ENCODE data around the gene WDR91.

WDR91 gene

DNA sequence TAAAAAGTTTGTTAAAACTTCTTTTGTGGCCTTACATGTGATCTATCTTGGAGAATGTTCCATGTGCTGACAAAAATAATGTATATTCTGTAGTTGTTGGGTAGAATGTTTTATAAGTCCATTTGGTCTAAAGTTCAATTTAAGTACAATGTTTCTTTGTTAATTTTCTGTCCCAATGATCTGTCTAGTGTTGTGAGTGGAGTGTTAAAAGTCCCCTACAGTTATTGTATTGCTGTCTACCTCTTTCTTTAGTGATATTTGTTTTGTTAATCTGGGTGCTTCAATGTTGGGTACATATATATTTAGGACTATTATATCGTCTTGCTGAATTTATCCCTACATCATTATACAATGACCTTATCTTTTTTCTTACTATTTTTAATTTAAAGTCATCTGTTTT is 56.6 kb downstream of the WDR91 start:
- Histone ChIP-seq H3K36me3 (ENCODE audit: insufficient read depth, low read length) (0 out of 2 replicates have a peak, but pooled peaks cover 3% of the 10 kb centered on the region), H3K27me3 (ENCODE audit: insufficient read depth, low read length) (no peaks in the 10 kb centered on the region), H3K9me3 (ENCODE audit: insufficient read depth, low read depth, low read length) (peaks cover 15% of the 10 kb centered on the region), H3K27ac (ENCODE audit: low read depth, low read length) (no peak overlapping the region), H3K4me3 (ENCODE audit: low read length) (no peak overlapping the region), H3K4me1 (ENCODE audit: insufficient read depth, low read length) (peaks cover 8% of the 10 kb centered on the region), H3K9ac (ENCODE audit: low read depth, low read length) (no peak overlapping the region)
- WGBS, result no CpG with 5 or more reads among the region's 1 CpG

DNA sequence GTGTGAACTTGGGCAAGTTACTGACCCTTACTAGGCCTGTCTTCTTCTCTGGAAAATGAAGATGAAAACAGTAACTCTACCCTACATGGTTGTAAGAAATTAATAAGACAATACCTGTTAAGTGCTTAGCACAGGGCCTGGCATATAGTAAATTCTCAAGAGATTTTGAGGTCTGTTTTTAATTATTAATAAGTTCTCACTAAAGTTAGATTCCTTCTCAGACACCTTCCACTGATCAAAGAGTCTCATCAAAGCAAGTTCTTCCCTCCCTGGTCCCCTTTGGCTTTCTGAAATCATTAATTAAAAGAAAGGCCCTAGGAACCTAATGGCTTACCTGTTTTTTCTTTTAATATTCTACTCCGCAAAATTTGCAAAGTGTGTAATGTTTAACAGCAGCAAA is 58.9 kb downstream of the WDR91 start:
- Histone ChIP-seq H3K27ac (ENCODE audit: low read depth, low read length) (no peak overlapping the region), H3K4me3 (ENCODE audit: low read length) (no peak overlapping the region), H3K9me3 (ENCODE audit: insufficient read depth, low read depth, low read length) (peaks cover 15% of the 10 kb centered on the region), H3K4me1 (ENCODE audit: insufficient read depth, low read length) (0 out of 2 replicates have a peak, but pooled peaks cover 2% of the 10 kb centered on the region), H3K36me3 (ENCODE audit: insufficient read depth, low read length) (0 out of 2 replicates have a peak, but pooled peaks cover 3% of the 10 kb centered on the region), H3K9ac (ENCODE audit: low read depth, low read length) (no peak overlapping the region), H3K27me3 (ENCODE audit: insufficient read depth, low read length) (no peaks in the 10 kb centered on the region)
- 100% methylated on average over 1 of the region's 1 CpG for WGBS

DNA sequence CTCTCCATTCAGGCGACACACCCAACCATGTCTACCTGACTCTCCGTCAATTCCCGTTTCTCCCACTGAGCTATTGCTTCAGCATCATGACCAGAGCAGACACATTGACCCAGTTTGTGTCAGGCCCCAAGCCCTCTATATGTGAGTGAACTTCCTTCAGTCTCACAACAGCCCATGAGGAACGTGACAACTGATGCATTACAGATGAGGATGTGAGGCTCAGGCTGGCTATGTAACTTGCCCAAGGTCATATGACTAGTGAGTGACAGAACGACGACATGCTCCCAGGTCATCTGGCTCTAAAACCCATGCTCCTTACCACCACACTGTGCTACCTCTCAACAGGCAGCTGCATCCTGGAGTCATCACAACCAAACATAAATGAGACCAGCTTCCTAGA is 59.8 kb downstream of the WDR91 start:
- H3K36me3 ChIP-seq (ENCODE audit: insufficient read depth, low read length), result no peaks in the 10 kb centered on the region
- peaks cover 12% of the 10 kb centered on the region; the same call in 1 of the 2 replicates for H3K9me3 ChIP-seq (ENCODE audit: insufficient read depth, low read depth, low read length)
- 0 out of 2 replicates have a peak, but pooled peaks cover 4% of the 10 kb centered on the region for H3K4me1 ChIP-seq (ENCODE audit: insufficient read depth, low read length)
- H3K4me3 ChIP-seq (ENCODE audit: low read length), result no peak overlapping the region
- H3K27ac ChIP-seq (ENCODE audit: low read depth, low read length), result no peak overlapping the region
- WGBS, result 77% methylated on average over 6 of the region's 6 CpGs
- no peak overlapping the region for H3K9ac ChIP-seq (ENCODE audit: low read depth, low read length)
- no peaks in the 10 kb centered on the region for H3K27me3 ChIP-seq (ENCODE audit: insufficient read depth, low read length)

DNA sequence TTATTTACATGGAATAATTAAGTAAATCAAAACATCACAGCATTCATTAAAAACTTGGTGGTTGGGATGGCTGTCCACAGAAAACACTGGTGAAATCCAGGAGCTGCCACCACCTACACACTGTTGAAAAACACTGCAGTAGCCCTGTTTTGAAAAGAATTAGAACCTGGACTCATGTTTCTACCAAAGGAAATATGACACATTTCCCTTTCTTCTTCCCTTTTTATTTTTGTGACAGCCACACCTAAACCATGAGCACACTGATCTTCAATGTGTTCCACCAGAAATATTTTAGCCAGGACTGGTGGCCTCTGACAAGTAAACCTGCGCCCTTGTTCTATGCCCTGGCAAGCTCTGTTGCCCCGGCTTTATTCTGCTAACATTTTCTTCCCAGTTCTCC is 60.2 kb downstream of the WDR91 start:
- Histone ChIP-seq H3K27ac (ENCODE audit: low read depth, low read length) (no peak overlapping the region), H3K36me3 (ENCODE audit: insufficient read depth, low read length) (no peaks in the 10 kb centered on the region), H3K4me3 (ENCODE audit: low read length) (no peak overlapping the region), H3K4me1 (ENCODE audit: insufficient read depth, low read length) (0 out of 2 replicates have a peak, but pooled peaks cover 4% of the 10 kb centered on the region), H3K9me3 (ENCODE audit: insufficient read depth, low read depth, low read length) (peaks cover 9% of the 10 kb centered on the region; the same call in 1 of the 2 replicates), H3K27me3 (ENCODE audit: insufficient read depth, low read length) (no peaks in the 10 kb centered on the region), H3K9ac (ENCODE audit: low read depth, low read length) (no peak overlapping the region)
- 96% methylated on average over 2 of the region's 2 CpGs for WGBS

DNA sequence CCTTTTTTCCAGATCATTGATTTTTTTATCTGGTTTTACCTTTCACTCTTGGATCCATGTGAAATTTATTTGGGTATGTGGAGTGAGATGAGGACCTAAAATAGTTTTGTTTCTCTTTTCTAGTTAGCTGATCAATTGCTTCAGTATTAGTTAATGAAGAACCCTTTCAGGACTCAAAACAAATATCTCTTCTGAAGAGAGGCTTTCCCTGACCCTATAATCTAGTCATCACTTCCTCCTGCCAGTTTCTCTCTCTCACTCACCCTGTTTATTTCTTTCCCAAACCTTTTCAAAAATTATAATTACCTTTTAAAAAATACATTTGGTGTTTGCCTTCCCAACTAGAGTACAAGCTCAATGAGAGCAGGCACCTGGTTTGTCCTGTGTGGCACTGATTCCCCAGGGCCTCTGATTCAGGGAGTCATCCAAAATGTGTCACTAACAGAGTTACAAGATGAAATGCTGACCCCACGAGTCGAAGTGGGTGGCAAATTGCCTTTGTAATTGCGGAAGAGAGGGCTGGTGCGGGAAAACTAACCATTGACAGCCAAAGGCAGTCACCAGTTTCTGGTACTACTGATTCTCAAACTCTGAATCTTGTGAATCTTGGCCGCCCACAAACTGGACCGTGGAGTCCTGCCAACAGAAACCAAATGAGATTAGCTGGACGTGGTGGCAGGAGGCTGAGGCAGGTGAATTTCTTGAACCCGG is 61.1 kb downstream of the WDR91 start:
- no peak overlapping the region for H3K9ac ChIP-seq (ENCODE audit: low read depth, low read length)
- 89% methylated on average over 8 of the region's 8 CpGs for WGBS
- 0 out of 2 replicates have a peak, but pooled peaks cover 4% of the 10 kb centered on the region for H3K4me1 ChIP-seq (ENCODE audit: insufficient read depth, low read length)
- no peaks in the 10 kb centered on the region for H3K27me3 ChIP-seq (ENCODE audit: insufficient read depth, low read length)
- H3K4me3 ChIP-seq (ENCODE audit: low read length), result no peak overlapping the region
- no peak overlapping the region for H3K27ac ChIP-seq (ENCODE audit: low read depth, low read length)
- H3K9me3 ChIP-seq (ENCODE audit: insufficient read depth, low read depth, low read length), result peaks cover under 1% of the 10 kb centered on the region; the same call in 1 of the 2 replicates
- H3K36me3 ChIP-seq (ENCODE audit: insufficient read depth, low read length), result no peaks in the 10 kb centered on the region

DNA sequence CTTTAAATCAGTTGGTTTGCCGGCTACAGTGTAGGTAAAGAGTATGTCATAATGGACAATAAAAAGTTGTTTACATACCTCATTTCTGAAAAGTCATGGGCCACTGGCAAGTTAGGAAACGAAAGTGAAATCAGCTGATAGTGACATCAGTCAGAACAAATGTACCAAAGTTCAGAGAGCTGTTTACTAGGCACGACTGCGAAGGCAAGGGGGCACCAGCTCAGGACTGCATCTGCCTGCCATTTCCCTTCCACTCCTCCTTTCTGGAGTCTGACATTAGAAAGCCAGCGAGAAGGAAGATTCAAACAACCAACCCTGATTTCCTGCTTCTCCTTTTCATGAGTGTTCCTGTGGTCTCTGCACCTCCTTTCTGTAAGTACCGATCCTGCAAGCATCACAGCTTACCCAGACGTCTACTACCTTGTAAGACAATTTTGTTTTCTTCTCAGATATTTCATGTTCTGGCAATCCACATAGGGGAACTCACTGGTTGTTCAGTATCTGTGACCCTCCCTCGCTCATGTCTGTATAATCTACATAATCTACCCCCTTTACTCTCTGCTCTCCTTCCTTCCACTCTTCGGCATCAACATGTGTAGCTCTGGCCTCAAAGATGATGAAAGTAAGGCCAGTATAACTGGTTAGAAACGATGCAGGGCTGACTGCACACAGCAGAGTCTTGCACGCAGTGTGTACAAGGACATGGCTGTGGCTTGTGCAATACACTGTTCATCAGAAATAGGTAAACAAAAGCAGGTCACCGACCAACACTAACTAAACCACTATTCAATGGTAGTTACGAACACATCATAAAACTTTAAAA is 63.2 kb downstream of the WDR91 start, which contains the start of gene TMEM140:
Gene TMEM140, plus strand, starts transcription at position 174 of the 823 bp plus-strand sequence. CDS start 16,370 bp downstream, outside the sequence.
- no peak within 1 kb of the TSS for H3K9ac ChIP-seq (ENCODE audit: low read depth, low read length)
- H3K27me3 ChIP-seq (ENCODE audit: insufficient read depth, low read length), result no peaks in the 10 kb centered on the region
- H3K36me3 ChIP-seq (ENCODE audit: insufficient read depth, low read length), result no peaks in the 10 kb centered on the region
- H3K27ac ChIP-seq (ENCODE audit: low read depth, low read length), result no peak within 1 kb of the TSS
- no peaks in the 10 kb centered on the region for H3K9me3 ChIP-seq (ENCODE audit: insufficient read depth, low read depth, low read length)
- 0 out of 2 replicates have a peak, but pooled peaks cover 4% of the 10 kb centered on the region for H3K4me1 ChIP-seq (ENCODE audit: insufficient read depth, low read length)
- H3K4me3 ChIP-seq (ENCODE audit: low read length), result no peak within 1 kb of the TSS
- WGBS, result 85% methylated on average over 13 of the region's 13 CpGs

DNA sequence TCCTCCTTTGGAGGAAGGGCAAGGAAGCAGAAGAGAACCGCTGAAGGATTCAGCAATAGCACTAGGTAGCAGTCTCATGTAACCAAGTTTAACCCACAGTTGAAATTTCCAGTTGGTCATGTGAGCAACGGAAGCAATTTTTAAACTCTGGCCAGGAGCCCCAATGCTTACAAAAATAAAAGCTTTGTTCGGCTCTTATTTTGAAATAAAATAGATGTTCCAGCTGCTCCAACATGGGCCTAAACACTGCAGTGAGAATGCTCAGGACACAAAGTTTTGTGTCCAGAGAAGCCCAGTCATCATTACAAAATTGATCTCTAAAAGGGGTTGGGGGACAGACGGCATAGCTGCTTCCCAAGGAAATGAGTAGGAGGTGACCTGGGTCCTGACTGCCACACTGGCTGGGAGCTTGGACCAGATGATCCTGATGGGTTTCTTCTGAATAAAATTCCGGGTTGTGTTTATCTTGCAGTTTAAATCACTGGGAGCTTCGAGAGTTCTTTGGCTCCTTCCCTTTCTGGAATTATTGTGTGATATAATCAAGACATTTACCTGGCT is 63.9 kb downstream of the WDR91 start:
- WGBS, result 91% methylated on average over 6 of the region's 6 CpGs
- H3K27ac ChIP-seq (ENCODE audit: low read depth, low read length), result no peak overlapping the region
- H3K27me3 ChIP-seq (ENCODE audit: insufficient read depth, low read length), result no peaks in the 10 kb centered on the region
- no peaks in the 10 kb centered on the region for H3K36me3 ChIP-seq (ENCODE audit: insufficient read depth, low read length)
- no peaks in the 10 kb centered on the region for H3K9me3 ChIP-seq (ENCODE audit: insufficient read depth, low read depth, low read length)
- H3K4me1 ChIP-seq (ENCODE audit: insufficient read depth, low read length), result 0 out of 2 replicates have a peak, but pooled peaks cover 4% of the 10 kb centered on the region
- H3K4me3 ChIP-seq (ENCODE audit: low read length), result no peak overlapping the region
- H3K9ac ChIP-seq (ENCODE audit: low read depth, low read length), result no peak overlapping the region

DNA sequence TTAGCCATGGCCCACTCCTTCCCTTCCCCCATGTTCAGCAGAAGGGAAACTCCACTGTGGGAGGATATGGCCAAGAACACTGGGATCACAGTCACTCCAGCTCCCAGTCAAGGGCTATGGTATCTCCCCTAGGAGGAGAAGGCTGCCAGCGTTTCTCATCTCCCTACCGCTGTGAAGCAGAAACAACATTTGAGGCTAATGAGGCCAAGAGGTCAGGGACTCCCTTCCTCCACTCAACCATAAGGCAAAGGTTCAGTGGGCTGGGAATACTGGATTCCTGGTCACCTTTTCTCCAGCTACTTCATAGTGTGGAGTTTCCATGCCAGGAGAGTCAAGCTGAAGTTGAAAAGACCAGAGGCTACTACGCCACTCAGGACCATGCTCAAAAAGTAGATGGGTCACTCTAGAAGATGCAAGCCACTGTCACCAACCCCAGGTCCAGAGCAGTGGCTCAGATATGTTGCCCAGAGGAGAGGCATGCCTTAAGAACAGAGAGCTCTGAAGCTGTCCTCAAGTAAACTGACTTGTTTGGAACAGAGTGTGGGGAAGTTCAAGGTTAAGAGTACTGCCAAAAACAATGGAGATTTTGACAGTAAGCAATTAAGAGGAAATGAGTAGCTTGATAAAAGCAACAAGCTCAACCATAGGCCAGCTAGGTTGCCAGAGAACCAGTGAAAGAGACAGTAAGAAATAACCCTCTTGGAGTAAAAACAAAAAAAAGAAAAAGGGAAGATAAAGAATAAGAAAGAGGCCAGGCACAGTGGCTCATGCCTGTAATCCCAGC is 67.2 kb downstream of the WDR91 start:
- H3K4me3 ChIP-seq (ENCODE audit: low read length), result no peak overlapping the region
- no peak overlapping the region for H3K9ac ChIP-seq (ENCODE audit: low read depth, low read length)
- 92% methylated on average over 3 of the region's 3 CpGs for WGBS
- H3K36me3 ChIP-seq (ENCODE audit: insufficient read depth, low read length), result no peaks in the 10 kb centered on the region
- H3K27me3 ChIP-seq (ENCODE audit: insufficient read depth, low read length), result no peaks in the 10 kb centered on the region
- H3K4me1 ChIP-seq (ENCODE audit: insufficient read depth, low read length), result 0 out of 2 replicates have a peak, but pooled peaks cover 4% of the 10 kb centered on the region
- no peak overlapping the region for H3K27ac ChIP-seq (ENCODE audit: low read depth, low read length)
- no peaks in the 10 kb centered on the region for H3K9me3 ChIP-seq (ENCODE audit: insufficient read depth, low read depth, low read length)

All from HUES64 (cell line).